HG03439 (cell line): ENCODE data around the gene SLBP.

Experiments used
- ATAC-seq: cut with Tn5 transposase; IDR thresholded peaks from one replicate; pipeline ENCODE4 v1.9.1; 2021; ENCODE audit warnings: mild to moderate bottlenecking, moderate library complexity; ENCODE audit not compliant: unreplicated experiment

SLBP gene

GRCh38 chr4:1728061-1728980 is 16.2 kb upstream of the SLBP start:
- ATAC-seq: no peak

GRCh38 chr4:1727117-1728031 is 15.3 kb upstream of the SLBP start:
- no peak for ATAC-seq

DNA sequence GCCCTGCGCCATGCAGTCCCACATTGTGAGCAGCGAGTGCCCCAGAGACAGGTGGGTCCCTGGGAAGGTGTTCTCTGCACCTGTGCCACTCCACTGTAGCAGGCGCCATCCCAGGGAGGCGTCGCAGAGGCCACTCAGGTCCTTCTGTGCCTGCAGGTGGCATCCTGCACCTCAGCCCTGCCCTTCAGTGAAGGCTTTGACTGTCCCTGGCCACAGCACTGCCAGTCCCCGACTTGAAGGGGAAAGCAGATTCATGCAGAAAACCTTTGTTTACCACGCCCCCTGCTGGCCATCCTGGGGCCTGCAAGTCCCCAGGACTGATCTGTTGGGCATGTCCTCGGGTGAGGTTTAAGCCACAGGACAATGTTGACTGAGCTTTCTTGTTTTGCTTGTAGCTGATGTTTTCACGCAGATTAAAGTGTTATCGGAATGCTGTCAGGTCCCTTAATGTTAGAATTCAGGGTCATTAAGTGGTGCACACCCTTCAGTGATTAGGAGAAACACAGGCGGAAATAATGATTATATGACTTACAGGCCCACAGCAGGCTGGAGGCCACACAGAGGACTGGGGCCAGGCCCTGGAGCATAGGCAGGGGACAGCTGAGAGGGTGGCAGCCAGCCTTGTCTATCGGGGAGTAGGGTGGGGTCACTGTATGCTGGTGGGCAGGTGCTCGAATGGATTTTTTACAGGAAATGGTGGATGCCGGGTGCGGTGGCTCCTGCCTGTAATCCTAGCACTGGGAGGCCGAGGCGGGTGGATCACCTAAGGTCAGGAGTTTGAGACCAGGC is 14.2 kb upstream of the SLBP start:
- no peak for ATAC-seq

GRCh38 chr4:1725521-1725920 is 13.4 kb upstream of the SLBP start:
- ATAC-seq: no peak

DNA sequence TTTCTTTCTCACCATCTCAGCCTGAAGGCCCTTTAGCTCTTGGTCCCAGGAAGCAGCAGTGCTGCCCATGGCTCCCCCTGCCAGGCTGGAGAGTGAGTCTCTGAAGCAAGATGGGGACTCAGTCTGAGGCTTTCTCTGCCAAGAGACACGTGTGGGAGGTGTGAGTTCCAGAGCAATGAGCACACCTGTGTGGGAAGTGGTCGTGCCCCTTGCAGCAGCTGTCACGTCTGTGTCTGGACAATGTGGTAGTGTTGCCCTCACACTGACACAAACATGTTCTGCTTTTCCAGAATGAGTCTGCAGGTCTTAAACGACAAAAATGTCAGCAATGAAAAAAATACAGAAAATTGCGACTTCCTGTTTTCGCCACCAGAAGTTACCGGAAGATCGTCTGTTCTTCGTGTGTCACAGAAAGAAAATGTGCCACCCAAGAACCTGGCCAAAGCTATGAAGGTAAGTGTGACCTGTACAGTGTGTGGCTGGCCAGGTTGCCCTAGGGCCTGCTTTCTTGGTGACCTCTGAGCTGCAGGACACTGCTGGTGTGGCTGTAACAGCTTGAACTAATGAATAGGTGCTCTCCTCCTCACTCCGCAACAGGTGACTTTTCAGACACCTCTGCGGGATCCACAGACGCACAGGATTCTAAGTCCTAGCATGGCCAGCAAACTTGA is 11.1 kb upstream of the SLBP start:
- ATAC-seq: no peak

DNA sequence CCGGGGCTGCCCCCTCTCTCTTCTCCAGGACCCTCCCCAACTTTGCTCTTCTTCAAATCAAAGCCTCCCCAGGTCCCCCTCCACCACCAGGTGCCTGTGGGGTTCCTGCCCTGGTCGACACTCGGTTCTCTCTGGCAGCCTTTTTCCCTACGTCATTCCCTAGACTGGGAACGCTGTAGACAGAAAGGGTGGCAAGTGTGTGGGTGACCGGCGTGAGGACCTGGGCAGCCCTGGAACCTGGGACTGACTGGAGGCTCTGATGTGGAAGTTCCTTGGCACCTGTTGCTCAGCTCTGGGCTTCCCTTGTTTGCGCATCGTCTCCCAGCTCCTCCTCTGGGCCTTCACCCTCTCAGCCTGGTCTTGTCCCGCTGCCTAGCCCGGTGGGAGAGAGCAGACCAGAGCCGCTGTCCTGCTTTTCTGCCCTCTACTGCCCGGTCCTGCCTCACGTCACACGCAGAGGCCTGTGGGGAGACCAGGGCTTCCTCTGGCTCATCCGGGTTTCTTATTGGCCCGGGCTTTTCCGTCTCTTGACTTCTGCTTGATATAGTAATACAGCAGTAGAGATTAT is 10.5 kb upstream of the SLBP start:
- no peak for ATAC-seq

GRCh38 chr4:1721666-1722550 is 9.8 kb upstream of the SLBP start:
- ATAC-seq: peak; percentile 1

- ATAC-seq: peak; percentile 76
These were observed 9.0 kb upstream of the SLBP start, which contains the start of the genes TACC3 and TMEM129 for GRCh38 chr4:1721003-1721665. TACC3 (plus strand) TSS chr4:1721521; CDS start chr4:1723422, 1,901 bp downstream. TMEM129 (minus strand) TSS chr4:1721323; CDS start chr4:1720837, 486 bp downstream.

DNA sequence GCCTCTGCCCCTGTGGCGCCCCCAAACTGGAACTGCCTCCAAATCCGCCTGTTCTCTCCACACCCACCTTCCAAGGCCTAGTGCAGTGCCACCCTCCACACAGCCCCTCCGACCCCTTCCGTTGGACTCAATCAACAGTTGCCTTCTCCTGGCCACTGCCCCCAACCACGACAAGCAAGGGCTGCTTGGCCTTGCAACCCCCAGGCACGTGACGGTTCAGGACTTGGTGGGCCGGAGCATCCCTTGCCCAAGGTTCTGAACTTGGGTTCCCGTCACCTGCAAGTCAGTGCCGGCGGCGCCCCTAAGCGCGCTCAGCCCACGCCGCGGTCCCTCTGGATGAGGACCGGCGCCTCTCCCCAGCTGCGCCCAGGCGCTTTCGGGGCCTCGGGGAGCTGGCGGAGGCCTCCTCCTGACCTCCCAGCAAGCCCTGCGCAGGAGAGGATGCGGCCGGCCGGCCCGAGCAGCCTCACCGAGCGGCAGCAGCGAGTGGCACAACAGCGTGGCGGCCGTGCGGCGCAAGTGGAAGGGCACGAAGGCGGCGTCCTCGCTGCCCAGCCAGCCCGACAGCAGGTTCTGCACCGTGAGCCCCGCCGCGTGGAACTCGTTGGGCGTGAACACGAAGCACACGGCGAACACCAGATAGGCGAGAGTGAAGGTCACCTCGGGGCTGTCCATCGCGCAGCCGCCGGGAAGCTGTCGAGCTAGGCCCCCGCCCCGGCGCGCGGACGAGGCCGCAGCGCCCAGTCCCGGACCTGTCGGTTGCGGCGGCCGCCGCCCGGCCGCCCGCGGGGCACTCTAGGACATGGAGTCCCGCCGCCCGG is 8.3 kb upstream of the SLBP start:
- ATAC-seq: peak; percentile 21

GRCh38 chr4:1718095-1718850 is 6.2 kb upstream of the SLBP start:
- ATAC-seq: no peak

DNA sequence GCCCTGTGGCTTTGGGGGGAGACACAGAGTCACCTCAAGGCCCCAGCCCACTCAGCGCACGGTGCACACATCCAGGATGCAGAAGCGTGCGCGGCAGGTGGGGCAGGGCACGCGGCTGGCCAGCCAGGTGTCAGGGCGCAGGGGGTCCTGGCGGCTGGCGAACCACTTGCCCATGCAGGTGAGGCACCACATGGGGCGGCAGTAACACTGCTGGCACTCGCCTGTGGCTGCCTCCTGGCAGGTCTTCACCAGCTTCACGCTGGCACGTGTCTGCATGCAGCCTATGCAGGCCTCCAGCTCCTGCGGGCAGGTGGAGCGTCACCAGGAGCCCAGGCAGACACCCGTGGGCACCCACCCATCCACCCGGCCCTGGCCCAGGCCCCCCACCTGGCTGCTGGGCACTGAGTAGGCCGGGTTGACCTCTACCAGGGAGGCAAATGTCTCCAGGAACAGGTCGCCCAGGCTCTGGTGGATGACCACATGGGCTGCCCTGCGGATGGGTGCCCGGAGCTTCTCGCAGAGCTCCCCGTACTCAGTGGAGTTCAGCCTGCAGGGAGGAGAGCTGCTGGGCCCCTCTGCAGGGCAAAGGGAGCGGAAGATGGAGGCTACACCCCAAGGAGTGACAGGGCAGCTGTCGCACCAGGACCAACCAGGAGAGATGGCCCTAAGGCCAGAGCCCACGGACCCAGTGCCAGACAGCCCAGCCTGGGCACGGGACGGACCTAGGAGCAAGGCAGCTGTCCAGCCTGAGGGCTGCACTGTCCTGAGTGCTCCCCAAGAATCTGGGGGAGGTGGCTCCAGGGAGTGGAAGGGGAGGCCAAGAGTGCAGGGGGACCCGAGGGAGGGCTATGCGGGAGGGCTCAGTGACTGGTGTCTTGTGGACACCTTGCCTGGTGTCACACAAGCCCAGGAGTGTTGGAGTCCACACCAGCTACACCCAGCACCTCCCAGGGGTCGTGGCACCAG is 5.3 kb upstream of the SLBP start:
- ATAC-seq: no peak

DNA sequence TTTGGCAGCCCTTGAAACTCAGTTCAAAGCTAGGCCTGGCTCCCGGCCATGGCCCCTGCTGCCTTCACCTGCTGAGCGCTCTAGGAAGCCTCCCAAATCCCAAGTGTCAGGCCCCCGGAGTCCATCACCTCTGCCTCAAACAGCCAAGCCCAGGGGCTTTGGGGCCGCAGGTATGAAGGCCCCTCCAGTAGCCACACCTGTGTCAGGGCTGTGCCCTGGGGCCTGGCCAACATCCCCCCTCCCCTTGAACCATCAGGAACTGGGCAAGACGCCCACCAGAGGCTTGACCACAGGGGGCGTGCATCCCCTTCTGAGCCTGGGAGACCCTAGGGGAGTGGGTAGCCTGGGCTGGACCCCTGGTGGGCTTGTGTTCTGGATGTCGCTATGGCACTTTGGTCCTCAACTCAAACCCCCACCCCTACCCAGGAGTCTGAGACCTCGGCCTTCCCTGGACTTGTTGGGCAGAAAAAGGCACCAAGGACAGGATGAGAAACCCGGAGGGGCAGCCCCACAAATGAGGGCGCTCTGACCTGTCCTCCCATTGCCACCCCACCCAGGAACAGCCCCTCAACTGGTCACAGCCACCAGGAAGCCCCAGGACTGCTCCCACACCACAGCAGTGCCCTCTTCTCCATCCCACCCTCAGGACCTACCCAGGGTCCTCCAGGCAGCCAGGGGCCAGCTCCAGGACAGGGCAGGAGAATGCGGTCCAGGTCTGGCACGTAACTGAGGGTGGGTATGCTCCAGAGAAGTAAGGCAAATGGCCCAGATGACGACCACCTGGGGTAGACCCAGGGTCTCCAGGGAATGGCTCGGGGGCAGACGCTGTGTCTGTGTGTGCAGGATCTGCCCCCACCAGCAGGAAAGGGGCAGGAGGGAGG is 4.2 kb upstream of the SLBP start:
- no peak for ATAC-seq

DNA sequence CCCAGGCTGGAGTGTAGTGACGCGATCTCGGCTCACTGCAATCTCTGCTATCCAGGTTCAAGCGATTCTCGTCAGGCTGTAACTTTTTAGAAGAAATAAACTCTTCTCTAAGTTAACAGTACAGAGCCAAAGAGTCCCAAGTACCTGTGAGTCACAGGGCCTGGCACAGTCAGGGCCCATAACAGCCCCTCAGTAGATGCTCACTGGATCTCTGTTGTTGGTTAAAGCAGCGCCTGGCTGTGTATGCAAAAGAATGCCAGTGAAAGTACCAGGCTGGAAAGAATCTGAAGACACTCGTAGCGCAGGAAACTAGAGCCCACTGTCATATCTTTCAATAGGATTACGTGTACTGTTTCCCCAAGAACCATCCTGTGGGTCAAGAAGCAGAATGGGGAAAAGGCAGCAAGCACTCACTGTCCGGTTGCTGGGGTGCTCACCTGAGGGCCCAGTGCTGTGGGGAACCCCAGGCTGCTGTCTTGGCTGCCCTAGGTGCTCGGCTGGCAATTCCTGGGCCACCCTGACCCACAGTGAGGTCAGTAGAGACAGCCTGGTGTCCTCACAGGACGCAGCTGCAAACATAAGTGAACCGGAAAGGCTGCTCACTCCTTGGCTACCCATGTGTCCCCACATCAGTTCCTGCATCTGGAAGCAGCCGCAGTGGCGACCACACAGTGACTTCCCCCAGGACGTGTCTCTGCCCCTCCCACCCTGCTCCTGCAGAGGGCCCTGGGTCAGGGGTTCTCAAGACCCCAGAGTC is 3.1 kb upstream of the SLBP start:
- no peak for ATAC-seq
